ENCODE results near the gene HORMAD2.

The HORMAD2 gene

GRCh38 chr22:30116362-30117117 is 36.3 kb downstream of the HORMAD2 start:
- no peak for DNase-seq
- H3K27ac ChIP-seq (ENCODE audit: low read length): no peak overlapping the region
- no peak overlapping the region for H3K4me2 ChIP-seq (ENCODE audit: insufficient read depth, low read length)

DNA sequence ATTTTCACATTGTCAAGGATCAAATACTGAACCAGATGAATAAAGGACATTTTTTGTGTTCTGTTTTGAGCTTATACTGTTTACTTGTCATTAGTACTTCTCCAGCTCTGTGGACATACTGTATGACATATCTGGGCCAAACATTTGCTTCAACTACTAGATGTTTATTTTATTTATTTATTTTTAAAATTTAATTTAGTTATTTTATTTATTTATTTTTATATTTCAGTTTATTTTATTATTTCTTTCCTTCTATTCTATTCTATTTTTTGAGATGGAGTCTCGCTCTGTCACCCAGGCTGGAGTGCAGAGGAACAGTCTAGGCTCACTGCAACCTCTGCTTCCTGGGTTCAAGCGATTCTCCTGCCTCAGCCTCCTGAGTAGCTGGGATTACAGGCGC is 37.0 kb downstream of the HORMAD2 start:
- Histone ChIP-seq H2AFZ (ENCODE audit: low read depth, low read length) (no peak overlapping the region), H3K9ac (ENCODE audit: low read depth, low read length) (no peak overlapping the region), H3K27me3 (ENCODE audit: insufficient read depth, low read length, poor library complexity) (no peaks in the 10 kb centered on the region), H3K79me2 (ENCODE audit: insufficient read depth, low read length) (no peaks in the 10 kb centered on the region), H3K4me2 (ENCODE audit: insufficient read depth, low read length) (no peak overlapping the region), H4K20me1 (ENCODE audit: insufficient read depth, low read length) (no peaks in the 10 kb centered on the region), H3K4me3 (ENCODE audit: low read depth in 1 of 2, low read length in 2 of 2) (no peak overlapping the region), H3K9me3 (ENCODE audit: insufficient read depth, low read length, severe bottlenecking) (no peaks in the 10 kb centered on the region), H3K36me3 (ENCODE audit: insufficient read depth, low read length) (no peaks in the 10 kb centered on the region), H3K27ac (ENCODE audit: low read length) (no peak overlapping the region), H3K4me1 (ENCODE audit: insufficient read depth, low read length) (no peaks in the 10 kb centered on the region)
- no peak for DNase-seq
- no peak for ATAC-seq (ENCODE audit: insufficient read depth, low read depth)
- no peak for TF ChIP-seq CTCF (IDR thresholded peaks at IDR 0.05; ENCODE audit: borderline replicate concordance, extremely low read depth, low read length, poor library complexity, severe bottlenecking)
- no peak for TF ChIP-seq EZH2 (IDR thresholded peaks at IDR 0.05; ENCODE audit: borderline replicate concordance, low read depth, low read length, severe bottlenecking)

More at GRCh38 chr22:30116362-30117117, 36.3 kb downstream of the HORMAD2 start:
- ATAC-seq (ENCODE audit: insufficient read depth, low read depth): no peak
- Histone ChIP-seq H3K27me3 (ENCODE audit: insufficient read depth, low read length, poor library complexity) (no peaks in the 10 kb centered on the region), H3K4me3 (ENCODE audit: low read depth in 1 of 2, low read length in 2 of 2) (no peak overlapping the region), H3K4me1 (ENCODE audit: insufficient read depth, low read length) (no peaks in the 10 kb centered on the region), H3K9me3 (ENCODE audit: insufficient read depth, low read length, severe bottlenecking) (no peaks in the 10 kb centered on the region), H2AFZ (ENCODE audit: low read depth, low read length) (no peak overlapping the region), H4K20me1 (ENCODE audit: insufficient read depth, low read length) (no peaks in the 10 kb centered on the region), H3K9ac (ENCODE audit: low read depth, low read length) (no peak overlapping the region), H3K79me2 (ENCODE audit: insufficient read depth, low read length) (no peaks in the 10 kb centered on the region), H3K36me3 (ENCODE audit: insufficient read depth, low read length) (no peaks in the 10 kb centered on the region)
- no peak for TF ChIP-seq EZH2 (IDR thresholded peaks at IDR 0.05; ENCODE audit: borderline replicate concordance, low read depth, low read length, severe bottlenecking)
- TF ChIP-seq CTCF (IDR thresholded peaks at IDR 0.05; ENCODE audit: borderline replicate concordance, extremely low read depth, low read length, poor library complexity, severe bottlenecking): no peak

DNA sequence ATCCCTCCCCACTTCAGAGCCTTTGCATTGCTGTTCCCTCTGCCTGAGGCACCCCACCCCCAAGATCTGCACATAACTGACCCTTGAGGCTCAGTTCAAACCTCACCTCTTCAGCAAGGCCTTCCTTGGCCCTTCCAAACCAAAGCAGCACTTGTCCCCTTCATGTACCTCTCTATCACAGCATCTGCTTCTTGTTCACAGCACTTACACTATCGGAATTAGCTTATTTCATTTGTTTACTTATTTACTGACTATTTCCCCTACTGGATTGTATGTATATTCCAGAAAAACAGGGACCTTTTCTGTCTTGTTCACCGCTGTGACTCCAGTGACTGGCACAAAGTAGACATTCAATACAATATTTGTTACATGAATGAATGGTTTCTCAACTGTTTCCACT is 38.0 kb downstream of the HORMAD2 start:
- TF ChIP-seq EZH2 (IDR thresholded peaks at IDR 0.05; ENCODE audit: borderline replicate concordance, low read depth, low read length, severe bottlenecking) (no peak), CTCF (IDR thresholded peaks at IDR 0.05; ENCODE audit: borderline replicate concordance, extremely low read depth, low read length, poor library complexity, severe bottlenecking) (no peak)
- H2AFZ ChIP-seq (ENCODE audit: low read depth, low read length): peak overlapping the region; percentile 15

More for the DNA sequence above, 38.0 kb downstream of the HORMAD2 start:
- Histone ChIP-seq H3K9me3 (ENCODE audit: insufficient read depth, low read length, severe bottlenecking) (no peaks in the 10 kb centered on the region), H3K79me2 (ENCODE audit: insufficient read depth, low read length) (no peaks in the 10 kb centered on the region), H3K27me3 (ENCODE audit: insufficient read depth, low read length, poor library complexity) (no peaks in the 10 kb centered on the region), H3K9ac (ENCODE audit: low read depth, low read length) (no peak overlapping the region), H3K27ac (ENCODE audit: low read length) (no peak overlapping the region), H3K4me3 (ENCODE audit: low read depth in 1 of 2, low read length in 2 of 2) (no peak overlapping the region), H3K4me1 (ENCODE audit: insufficient read depth, low read length) (no peaks in the 10 kb centered on the region), H3K4me2 (ENCODE audit: insufficient read depth, low read length) (no peak overlapping the region), H4K20me1 (ENCODE audit: insufficient read depth, low read length) (no peaks in the 10 kb centered on the region), H3K36me3 (ENCODE audit: insufficient read depth, low read length) (no peaks in the 10 kb centered on the region)
- no peak for DNase-seq
- no peak for ATAC-seq (ENCODE audit: insufficient read depth, low read depth)

All from DND-41 (cell line).